IMR-90 (cell line): ENCODE results near the gene KRT35. TPM values are rescaled to one million over a fixed set of nuclear protein-coding genes. Genes with fewer than 3 reads are reported as not detected.

Source experiments
- ATAC-seq: fragments of 200-7000 bp; cut with Tn5 transposase; 2 replicates; pipeline ENCODE4 v1.9.1; 2020; ENCODE audit warnings: low read depth, mild to moderate bottlenecking, moderate library complexity
- BruUV-seq: library from RNA; stranded (reverse); fragments of 400-500 nt; replicated peaks from 2 replicates; lab custom pipeline; 2021; lab: Mats Ljungman, UMichigan
- CTCF ChIA-PET: fragments of 300-600 bp; formaldehyde crosslinking; extraction: SDS; loops from one replicate; lab custom pipeline; 2021; ENCODE audit warnings: antibody characterized with exemption; lab: Yijun Ruan, JAX
- POLR2A ChIA-PET: fragments of 300-600 bp; sonication (Branson Sonifier 250); formaldehyde crosslinking; loops from one replicate; lab custom pipeline; 2022; ENCODE audit warnings: antibody characterized with exemption; ENCODE audit not compliant: unreplicated experiment; lab: Charles Lee
- DNase-seq: peaks from one replicate; pipeline ENCODE4 v3.0.0; 2013
- H2AFZ ChIP-seq: replicated peaks from 2 replicates; pipeline ENCODE3; 2013; ENCODE audit warnings: low read length, mild to moderate bottlenecking; ENCODE audit not compliant: poor library complexity
- H2AK5ac ChIP-seq: 2 replicates; pipeline ENCODE4 v1.6.1; 2013; ENCODE audit warnings: low read depth, low read length, inconsistent platforms
- H2AK9ac ChIP-seq: replicated peaks from 2 replicates; pipeline ENCODE3; 2013; ENCODE audit warnings: mild to moderate bottlenecking, low read depth, low read length, moderate library complexity; ENCODE audit not compliant: poor library complexity
- H2BK120ac ChIP-seq: 2 replicates; pipeline ENCODE4 v1.6.1; 2013; ENCODE audit warnings: low read depth, low read length, inconsistent platforms
- H2BK15ac ChIP-seq: 3 replicates; pipeline ENCODE4 v1.6.1; 2013; ENCODE audit warnings: low read depth, low read length, inconsistent platforms
- H2BK20ac ChIP-seq: 2 replicates; pipeline ENCODE4 v1.6.1; 2013; ENCODE audit warnings: low read depth, mild to moderate bottlenecking, inconsistent platforms, low read length, moderate library complexity
- H2BK5ac ChIP-seq: 2 replicates; pipeline ENCODE4 v1.6.1; 2013; ENCODE audit warnings: mild to moderate bottlenecking, low read depth, low read length, inconsistent platforms; ENCODE audit not compliant: poor library complexity, severe bottlenecking
- H3K14ac ChIP-seq: replicated peaks from 2 replicates; pipeline ENCODE4 v1.6.1; 2013; ENCODE audit warnings: low read depth, low read length, inconsistent platforms
- H3K18ac ChIP-seq: 2 replicates; pipeline ENCODE4 v1.6.1; 2013; ENCODE audit warnings: low read depth, low read length, control low read depth
- H3K23ac ChIP-seq: 2 replicates; pipeline ENCODE4 v1.6.1; 2013; ENCODE audit warnings: low read depth, low read length, inconsistent platforms
- H3K27ac ChIP-seq: 2 replicates; pipeline ENCODE4 v1.5.1; 2013; ENCODE audit warnings: mild to moderate bottlenecking, control low read depth, low read length; ENCODE audit not compliant: insufficient read depth
- H3K27me3 ChIP-seq: 2 replicates; pipeline ENCODE4 v1.6.1; 2013; ENCODE audit warnings: low read length; ENCODE audit not compliant: control insufficient read depth, insufficient read depth
- H3K36me3 ChIP-seq: 2 replicates; pipeline ENCODE4 v1.6.1; 2013; ENCODE audit warnings: low read length, mixed read lengths; ENCODE audit not compliant: control insufficient read depth, insufficient read depth
- H3K4ac ChIP-seq: 2 replicates; pipeline ENCODE4 v1.6.1; 2013; ENCODE audit warnings: low read depth, low read length, inconsistent platforms
- H3K4me1 ChIP-seq: 2 replicates; pipeline ENCODE4 v1.6.1; 2013; ENCODE audit warnings: low read length, mixed read lengths; ENCODE audit not compliant: control insufficient read depth, insufficient read depth
- H3K4me2 ChIP-seq: 2 replicates; pipeline ENCODE4 v1.6.1; 2013; ENCODE audit warnings: low read depth, mild to moderate bottlenecking, control low read depth, low read length, moderate library complexity
- H3K4me3 ChIP-seq: 2 replicates; pipeline ENCODE4 v1.5.1; 2013; ENCODE audit warnings: low read depth, mild to moderate bottlenecking, control low read depth, low read length, moderate library complexity; ENCODE audit not compliant: insufficient read depth
- H3K56ac ChIP-seq: 2 replicates; pipeline ENCODE4 v1.6.1; 2013; ENCODE audit warnings: low read length, inconsistent platforms; ENCODE audit not compliant: insufficient read depth; ENCODE audit errors: extremely low read depth
- H3K79me1 ChIP-seq, 2 experiments: 2 replicates each; pipeline ENCODE4 v1.6.1; 2013; ENCODE audit warnings: low read length in 2 of 2, inconsistent platforms in 1 of 2, low read depth in 1 of 2
- H3K9ac ChIP-seq: 2 replicates; pipeline ENCODE4 v1.6.1; 2013; ENCODE audit warnings: low read depth, low read length, control low read depth
- H3K9me1 ChIP-seq: 2 replicates; pipeline ENCODE4 v1.6.1; 2013; ENCODE audit warnings: low read length, inconsistent platforms; ENCODE audit not compliant: insufficient read depth
- H3K9me3 ChIP-seq: 2 replicates; pipeline ENCODE4 v1.6.1; 2013; ENCODE audit warnings: low read length; ENCODE audit not compliant: control insufficient read depth, insufficient read depth
- H4K20me1 ChIP-seq: 2 replicates; pipeline ENCODE4 v1.6.1; 2013; ENCODE audit warnings: low read length, inconsistent platforms; ENCODE audit not compliant: insufficient read depth
- H4K5ac ChIP-seq: 2 replicates; pipeline ENCODE4 v1.6.1; 2013; ENCODE audit warnings: mild to moderate bottlenecking, low read depth, low read length, control low read depth
- H4K8ac ChIP-seq, 2 experiments: 2 replicates each; pipeline ENCODE4 v1.6.1; 2013; ENCODE audit warnings: low read depth in 2 of 2, low read length in 2 of 2, control low read depth in 1 of 2, inconsistent platforms in 1 of 2
- H4K91ac ChIP-seq: 2 replicates; pipeline ENCODE4 v1.6.1; 2013; ENCODE audit warnings: low read depth, low read length, inconsistent platforms; ENCODE audit not compliant: insufficient read depth
- BHLHE40 ChIP-seq: fragments of 150-350 bp; IDR thresholded peaks from 2 replicates; pipeline ENCODE4 v1.6.1; 2016; ENCODE audit warnings: mild to moderate bottlenecking, low read depth, low read length
- CEBPB ChIP-seq: IDR thresholded peaks from 2 replicates; pipeline ENCODE4 v1.6.1; 2012; ENCODE audit warnings: low read depth, low read length, improper control_type of control experiment
- CHD1 ChIP-seq: IDR thresholded peaks from 2 replicates; pipeline ENCODE4 v1.6.1; 2012; ENCODE audit warnings: low read depth, low read length, improper control_type of control experiment
- ELK1 ChIP-seq: fragments of 150-350 bp; IDR thresholded peaks from 2 replicates; pipeline ENCODE4 v1.6.1; 2016; ENCODE audit warnings: low read depth, mild to moderate bottlenecking, low read length, moderate library complexity, borderline replicate concordance
- FOS ChIP-seq: fragments of 150-350 bp; IDR thresholded peaks from 2 replicates; pipeline ENCODE4 v1.6.1; 2016; ENCODE audit warnings: low read depth, low read length
- MAZ ChIP-seq: IDR thresholded peaks from 2 replicates; pipeline ENCODE4 v1.6.1; 2012; ENCODE audit warnings: low read depth, mild to moderate bottlenecking, low read length, improper control_type of control experiment, moderate library complexity, borderline replicate concordance
- MXI1 ChIP-seq: IDR thresholded peaks from 2 replicates; pipeline ENCODE4 v1.6.1; 2012; ENCODE audit warnings: low read depth, mild to moderate bottlenecking, low read length, moderate library complexity, borderline replicate concordance
- NFE2L2 ChIP-seq: fragments of 150-350 bp; IDR thresholded peaks from 2 replicates; pipeline ENCODE4 v1.6.1; 2016; ENCODE audit warnings: low read depth, mild to moderate bottlenecking, low read length
- POLR2A ChIP-seq: IDR thresholded peaks from 2 replicates; pipeline ENCODE4 v1.6.1; 2012; ENCODE audit warnings: mild to moderate bottlenecking, low read depth, low read length
- RAD21 ChIP-seq: IDR thresholded peaks from 2 replicates; pipeline ENCODE4 v1.6.1; 2012; ENCODE audit warnings: low read length, improper control_type of control experiment
- RCOR1 ChIP-seq: IDR thresholded peaks from 2 replicates; pipeline ENCODE4 v1.6.1; 2012; ENCODE audit warnings: mild to moderate bottlenecking, low read length, improper control_type of control experiment; ENCODE audit not compliant: insufficient replicate concordance
- SMC3 ChIP-seq: fragments of 150-350 bp; IDR thresholded peaks from 2 replicates; pipeline ENCODE4 v1.6.1; 2016; ENCODE audit warnings: low read depth, mild to moderate bottlenecking, antibody characterized with exemption, low read length, moderate library complexity
- WGBS, 2 experiments: methylation state at CpG; one replicate each; pipeline versions ENCODE4 v1.1.5 to v1.1.7; 2013; ENCODE audit warnings: missing lambda C conversion rate in 2 of 2; ENCODE audit not compliant: insufficient read length in 1 of 2; ENCODE audit errors: extremely low coverage in 2 of 2; 5-methylcytosine and 5-hydroxymethylcytosine counted together
- dilution Hi-C: fragments of 300-500 bp; cut with HindIII; formaldehyde crosslinking; loops from one replicate; pipeline ENCODE4 v1.14.3; 2018; ENCODE audit warnings: low sequenced_read_pairs; ENCODE audit not compliant: unreplicated experiment
- in situ Hi-C: fragments of 300-500 bp; cut with MboI; formaldehyde crosslinking; loops from 3 replicates; pipeline ENCODE4 v1.14.3; 2019; ENCODE audit warnings: low sequenced_read_pairs, inconsistent platforms, mixed read lengths
- intact Hi-C: fragments of 100-400 bp; cut with micrococcal nuclease; formaldehyde crosslinking; loops from 2 replicates; pipeline ENCODE4 v1.10.0; 2022
- polyA plus RNA-seq, 3 experiments: library from polyadenylated mRNA; depleted of rRNA; stranded (reverse); fragments of >200 nt; gene quantifications; 2 replicates each; pipeline ENCODE4 v1.2.3, GENCODE V29; 2012; ENCODE audit warnings: low replicate concordance in 1 of 3
- total RNA-seq: library from RNA; depleted of rRNA; stranded (reverse); fragments of >200 nt; gene quantifications from 2 replicates; pipeline ENCODE4 v1.2.3, GENCODE V29; 2012
- TF ChIP-seq, protein P1 (sequence below): conservative IDR thresholded peaks from 2 replicates; pipeline ENCODE4 v1.5.1; 2012; ENCODE audit warnings: mild to moderate bottlenecking, low read depth, low read length, improper control_type of control experiment
- TF ChIP-seq, protein P2 (sequence below): fragments of 150-350 bp; IDR thresholded peaks from 2 replicates; pipeline ENCODE4 v1.6.1; 2017; ENCODE audit warnings: mild to moderate bottlenecking, antibody characterized with exemption, low read length, low read depth

The KRT35 gene
- total and polyA plus RNA-seq, 2 of the 4 experiments (the other 2 are of a cell fraction), result not detected

GRCh38 chr17:41453066-41453465 lies 27.9 kb downstream of the KRT35 start:
- DNase-seq (no peak), ATAC-seq (no peak)
- H3K18ac ChIP-seq, result no peak overlapping the region
- H3K79me1 ChIP-seq, result no peaks in the 10 kb centered on the region
- peaks cover 5% of the 10 kb centered on the region for H3K9me1 ChIP-seq
- H2BK5ac ChIP-seq, result no peak overlapping the region
- peaks cover 4% of the 10 kb centered on the region for H3K4me1 ChIP-seq
- no TSS peak for BruUV-seq
- CTCF ChIA-PET, result no interaction called here
- no CpG with 5 or more reads among the region's 3 CpGs for WGBS, 2 experiments
- H4K8ac ChIP-seq, result no peak overlapping the region
- H3K23ac ChIP-seq, result no peak overlapping the region
- H2BK120ac ChIP-seq, result no peak overlapping the region
- peaks cover 14% of the 10 kb centered on the region for H3K9me3 ChIP-seq
- no peak overlapping the region for H4K5ac ChIP-seq
- H2AK9ac ChIP-seq, result no peak overlapping the region
- in situ Hi-C loops, result no loop called here
- no peak overlapping the region for H2BK20ac ChIP-seq
- no peak overlapping the region for H3K4me2 ChIP-seq
- no peak overlapping the region for H2AFZ ChIP-seq
- peaks cover 7% of the 10 kb centered on the region for H3K27me3 ChIP-seq
- H4K91ac ChIP-seq, result no peak overlapping the region
- no peaks in the 10 kb centered on the region for H3K36me3 ChIP-seq
- H3K27ac ChIP-seq, result no peak overlapping the region
- H2AK5ac ChIP-seq, result no peak overlapping the region
- intact Hi-C loops, result no loop called here
- H4K20me1 ChIP-seq, result no peaks in the 10 kb centered on the region
- no peak for TF ChIP-seq RCOR1
- TF ChIP-seq NFE2L2, result no peak
- TF ChIP-seq ELK1, result no peak
- no peak for TF ChIP-seq BHLHE40
- TF ChIP-seq, protein P1, sequence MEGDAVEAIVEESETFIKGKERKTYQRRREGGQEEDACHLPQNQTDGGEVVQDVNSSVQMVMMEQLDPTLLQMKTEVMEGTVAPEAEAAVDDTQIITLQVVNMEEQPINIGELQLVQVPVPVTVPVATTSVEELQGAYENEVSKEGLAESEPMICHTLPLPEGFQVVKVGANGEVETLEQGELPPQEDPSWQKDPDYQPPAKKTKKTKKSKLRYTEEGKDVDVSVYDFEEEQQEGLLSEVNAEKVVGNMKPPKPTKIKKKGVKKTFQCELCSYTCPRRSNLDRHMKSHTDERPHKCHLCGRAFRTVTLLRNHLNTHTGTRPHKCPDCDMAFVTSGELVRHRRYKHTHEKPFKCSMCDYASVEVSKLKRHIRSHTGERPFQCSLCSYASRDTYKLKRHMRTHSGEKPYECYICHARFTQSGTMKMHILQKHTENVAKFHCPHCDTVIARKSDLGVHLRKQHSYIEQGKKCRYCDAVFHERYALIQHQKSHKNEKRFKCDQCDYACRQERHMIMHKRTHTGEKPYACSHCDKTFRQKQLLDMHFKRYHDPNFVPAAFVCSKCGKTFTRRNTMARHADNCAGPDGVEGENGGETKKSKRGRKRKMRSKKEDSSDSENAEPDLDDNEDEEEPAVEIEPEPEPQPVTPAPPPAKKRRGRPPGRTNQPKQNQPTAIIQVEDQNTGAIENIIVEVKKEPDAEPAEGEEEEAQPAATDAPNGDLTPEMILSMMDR, result no peak
- no peak for TF ChIP-seq FOS
- no peak for TF ChIP-seq RAD21
- no peak for TF ChIP-seq MAZ
- no peak for TF ChIP-seq CEBPB
- no peak for TF ChIP-seq MXI1
- no peak for TF ChIP-seq CHD1
- TF ChIP-seq, protein P2, sequence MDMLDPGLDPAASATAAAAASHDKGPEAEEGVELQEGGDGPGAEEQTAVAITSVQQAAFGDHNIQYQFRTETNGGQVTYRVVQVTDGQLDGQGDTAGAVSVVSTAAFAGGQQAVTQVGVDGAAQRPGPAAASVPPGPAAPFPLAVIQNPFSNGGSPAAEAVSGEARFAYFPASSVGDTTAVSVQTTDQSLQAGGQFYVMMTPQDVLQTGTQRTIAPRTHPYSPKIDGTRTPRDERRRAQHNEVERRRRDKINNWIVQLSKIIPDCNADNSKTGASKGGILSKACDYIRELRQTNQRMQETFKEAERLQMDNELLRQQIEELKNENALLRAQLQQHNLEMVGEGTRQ, result no peak
- no peak for TF ChIP-seq POLR2A
- TF ChIP-seq SMC3, result no peak
- no peak overlapping the region for H2BK15ac ChIP-seq
- dilution Hi-C loops, result no loop called here
- H3K56ac ChIP-seq, result no peak overlapping the region
- no peak overlapping the region for H3K4ac ChIP-seq
- no peak overlapping the region for H3K14ac ChIP-seq
- H3K4me3 ChIP-seq, result no peak overlapping the region
- H3K9ac ChIP-seq, result no peak overlapping the region
- POLR2A ChIA-PET, result no interaction called here
